Measurements from ENCODE around the gene CFAP100. TPM values are rescaled to one million over a fixed set of nuclear protein-coding genes. Genes with fewer than 3 reads are reported as not detected.

CFAP100 gene
- polyA plus RNA-seq, 3 donors, result not detected

DNA sequence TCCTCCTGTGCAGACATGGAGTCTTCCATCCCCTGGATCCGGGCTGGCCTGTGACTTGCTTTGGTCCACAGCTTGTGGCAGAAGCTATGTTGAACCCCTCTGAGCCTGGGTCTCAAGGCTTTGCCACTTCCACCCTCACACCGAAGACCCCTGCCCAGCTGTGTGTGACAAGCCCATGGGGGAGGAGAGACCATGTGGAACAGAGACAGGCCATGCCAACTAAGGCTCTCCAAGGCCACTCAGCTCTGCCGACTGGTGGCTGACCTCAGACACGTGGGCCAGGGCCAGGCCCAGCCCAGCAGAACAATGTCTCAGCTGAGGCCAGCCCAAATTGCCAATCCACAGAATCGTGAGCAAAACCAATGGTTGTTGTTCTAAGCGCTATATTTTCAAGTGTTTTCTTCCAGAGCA is 16.4 kb upstream of the CFAP100 start:
- no peak for DNase-seq

GRCh38 chr3:126380011-126380768 is 14.5 kb upstream of the CFAP100 start:
- Mint-ChIP-seq H3K27ac (no peak overlapping the region), H3K27me3 (ENCODE audit: low read depth in 3 of 3) (peaks cover 9 to 16% (median 15%) of the 10 kb centered on the region in 3 donors), H3K36me3 (no peaks in the 10 kb centered on the region), H3K4me3 (no peak overlapping the region), H3K9me3 (peaks cover 0 to 12% (median 4%) of the 10 kb centered on the region in 7 donors), H3K4me1 (peaks cover 2% of the 10 kb centered on the region)
- Histone ChIP-seq H4K20me1 (ENCODE audit: insufficient read depth, low read length) (no peaks in the 10 kb centered on the region), H2AFZ (ENCODE audit: insufficient read depth, low read depth, low read length, poor library complexity, severe bottlenecking) (no peak overlapping the region), H3K36me3 (replicated peaks in 1 of 2; ENCODE audit: control insufficient read depth in 1 of 2, insufficient read depth in 2 of 2, low read length in 2 of 2) (no peaks in the 10 kb centered on the region), H3K9ac (ENCODE audit: insufficient read depth, low read length, poor library complexity, severe bottlenecking) (no peak overlapping the region), H3K4me3 (replicated peaks in 1 of 3; ENCODE audit: low read depth in 2 of 3, low read length in 3 of 3) (no peak overlapping the region), H3K27me3 (ENCODE audit: control insufficient read depth in 2 of 2, insufficient read depth in 2 of 2, low read length in 2 of 2) (no peaks in the 10 kb centered on the region), H3K9me3 (replicated peaks in 1 of 2; ENCODE audit: control insufficient read depth in 1 of 2, insufficient read depth in 1 of 2, low read length in 2 of 2) (peaks cover 0 to 3% of the 10 kb centered on the region in 2 donors), H3K4me1 (ENCODE audit: control insufficient read depth in 1 of 2, insufficient read depth in 2 of 2, low read length in 2 of 2) (no peaks in the 10 kb centered on the region), H3K4me2 (replicated peaks; ENCODE audit: extremely low read depth, low read length, poor library complexity, severe bottlenecking) (no peak overlapping the region), H3K79me2 (ENCODE audit: insufficient read depth, low read length) (no peaks in the 10 kb centered on the region), H3K27ac (ENCODE audit: low read depth in 1 of 2, low read length in 2 of 2) (no peak overlapping the region)
- no peak for DNase-seq
- intact Hi-C loops (cut with micrococcal nuclease), result loop anchor here in 1 of 2 donors (10.0 kb wide), 1 partner anchor 135 kb away; no protein-coding TSS in a partner anchor
- 94% methylated on average over 17 of the region's 17 CpGs for whole genome bisulfite sequencing (ENCODE audit: insufficient coverage)
- no peak for TF ChIP-seq CTCF (IDR thresholded peaks at IDR 0.05)

More for the DNA sequence above, 16.4 kb upstream of the CFAP100 start:
- Histone ChIP-seq H4K20me1 (ENCODE audit: insufficient read depth, low read length) (no peaks in the 10 kb centered on the region), H3K27me3 (ENCODE audit: control insufficient read depth in 2 of 2, insufficient read depth in 2 of 2, low read length in 2 of 2) (no peaks in the 10 kb centered on the region), H3K9ac (ENCODE audit: insufficient read depth, low read length, poor library complexity, severe bottlenecking) (no peak overlapping the region), H3K4me1 (ENCODE audit: control insufficient read depth in 1 of 2, insufficient read depth in 2 of 2, low read length in 2 of 2) (no peaks in the 10 kb centered on the region), H3K9me3 (replicated peaks in 1 of 2; ENCODE audit: control insufficient read depth in 1 of 2, insufficient read depth in 1 of 2, low read length in 2 of 2) (peaks cover 0 to 3% of the 10 kb centered on the region in 2 donors), H2AFZ (ENCODE audit: insufficient read depth, low read depth, low read length, poor library complexity, severe bottlenecking) (no peak overlapping the region), H3K79me2 (ENCODE audit: insufficient read depth, low read length) (no peaks in the 10 kb centered on the region), H3K4me2 (replicated peaks; ENCODE audit: extremely low read depth, low read length, poor library complexity, severe bottlenecking) (no peak overlapping the region), H3K4me3 (replicated peaks in 1 of 3; ENCODE audit: low read depth in 2 of 3, low read length in 3 of 3) (no peak overlapping the region), H3K36me3 (replicated peaks in 1 of 2; ENCODE audit: control insufficient read depth in 1 of 2, insufficient read depth in 2 of 2, low read length in 2 of 2) (no peaks in the 10 kb centered on the region), H3K27ac (ENCODE audit: low read depth in 1 of 2, low read length in 2 of 2) (no peak overlapping the region)
- H3K27me3 Mint-ChIP-seq (ENCODE audit: low read depth in 3 of 3), result peaks cover 8 to 13% (median 9%) of the 10 kb centered on the region in 3 donors
- TF ChIP-seq CTCF (IDR thresholded peaks at IDR 0.05), result no peak
- WGBS (ENCODE audit: insufficient coverage), result 85% methylated on average over 5 of the region's 6 CpGs
- H3K36me3 Mint-ChIP-seq, result no peaks in the 10 kb centered on the region
- peaks cover 2% of the 10 kb centered on the region for H3K4me1 Mint-ChIP-seq
- intact Hi-C loops (cut with micrococcal nuclease), result no loop called here
- peaks cover 0 to 7% (median 3%) of the 10 kb centered on the region in 7 donors for H3K9me3 Mint-ChIP-seq
- no peak overlapping the region for H3K27ac Mint-ChIP-seq
- no peak overlapping the region for H3K4me3 Mint-ChIP-seq

Measured in CD14-positive monocyte (primary cell).